Left renal pelvis (tissue), 4 donors: ENCODE results near the gene RIMBP2. TPM values are rescaled to one million over a fixed set of nuclear protein-coding genes. Genes with fewer than 3 reads are reported as not detected.

Experiments used
- DNase-seq, 4 donors: peaks; one replicate each; pipeline ENCODE4 v3.0.0-alpha.2; 2013; ENCODE audit warnings: low read depth in 4 of 4, low spot score in 3 of 4
- polyA plus RNA-seq, 4 donors: library from polyadenylated mRNA; unstranded; fragments of 120-200 nt; gene quantifications; one replicate each; pipeline ENCODE4 v1.2.1, GENCODE V29; 2013; ENCODE audit not compliant: insufficient read length in 4 of 4

Gene RIMBP2
- polyA plus RNA-seq, 4 donors, result 6.1 to 20.6 (median 14.3) TPM

GRCh38 chr12:130357729-130358330, 358.3 kb downstream of the RIMBP2 start:
- no peak for DNase-seq

GRCh38 chr12:130357241-130357640, 358.9 kb downstream of the RIMBP2 start:
- no peak for DNase-seq

DNA sequence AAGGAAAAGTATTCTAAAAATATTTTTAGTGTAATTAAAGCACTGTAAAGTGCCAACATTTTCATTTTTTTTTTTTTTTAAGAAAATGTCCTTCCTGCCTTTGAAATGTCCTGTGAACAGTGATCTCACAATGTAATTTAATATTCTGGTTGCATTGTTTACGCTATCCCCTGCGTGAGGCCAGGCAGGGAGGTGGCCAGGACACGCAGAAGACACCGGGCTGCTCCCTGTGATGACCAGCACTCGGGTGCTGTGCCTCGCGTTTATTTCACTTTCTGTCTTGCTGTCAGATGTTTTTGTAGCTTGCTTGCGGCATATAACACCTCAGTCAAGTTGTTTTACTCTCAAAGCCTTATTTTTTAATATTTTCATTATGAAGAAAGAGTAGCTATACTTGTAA, 359.9 kb downstream of the RIMBP2 start:
- DNase-seq, result no peak

DNA sequence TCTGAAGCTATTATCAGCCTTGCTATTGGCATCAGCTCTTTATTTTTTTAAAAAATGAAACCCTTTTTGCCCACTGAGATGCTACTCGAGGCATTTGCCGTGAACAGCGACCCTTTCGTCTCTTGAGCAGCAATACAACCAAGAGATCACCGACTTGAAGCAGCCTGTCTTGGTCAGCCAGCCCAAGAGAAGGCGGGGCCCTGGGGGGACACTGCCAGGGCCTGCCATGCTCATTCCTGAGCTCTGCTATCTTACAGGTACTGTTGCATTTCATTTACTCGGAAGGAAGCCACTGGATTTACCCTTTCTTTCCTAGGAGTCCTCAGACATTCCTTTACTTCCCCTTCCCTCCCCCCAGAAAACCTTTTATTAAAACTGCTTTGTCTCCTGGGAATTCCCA, 361.7 kb downstream of the RIMBP2 start:
- DNase-seq, result no peak

- no peak for DNase-seq
These were observed 363.0 kb downstream of the RIMBP2 start for GRCh38 chr12:130353081-130353480.

DNA sequence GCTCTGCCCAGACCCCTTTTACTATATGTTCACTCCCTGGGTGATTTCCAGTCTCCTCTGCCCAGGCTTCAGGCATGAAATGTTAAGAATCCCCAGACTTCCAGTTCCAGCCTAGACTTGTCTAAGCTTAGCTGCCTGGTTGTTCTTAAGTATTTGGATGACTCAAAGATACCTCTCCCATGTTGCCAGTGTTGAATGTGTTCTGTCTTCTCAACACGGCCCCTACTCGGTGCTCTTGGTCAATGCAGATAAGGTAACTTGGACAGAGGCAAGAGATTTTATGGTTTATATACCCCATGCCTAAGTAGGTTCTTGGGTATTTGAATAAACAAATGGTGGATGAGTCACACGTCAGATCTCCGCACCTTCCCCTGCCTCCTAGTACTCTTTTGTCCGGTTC, 364.8 kb downstream of the RIMBP2 start:
- no peak for DNase-seq

GRCh38 chr12:130350715-130351114, 365.4 kb downstream of the RIMBP2 start:
- DNase-seq, result no peak

DNA sequence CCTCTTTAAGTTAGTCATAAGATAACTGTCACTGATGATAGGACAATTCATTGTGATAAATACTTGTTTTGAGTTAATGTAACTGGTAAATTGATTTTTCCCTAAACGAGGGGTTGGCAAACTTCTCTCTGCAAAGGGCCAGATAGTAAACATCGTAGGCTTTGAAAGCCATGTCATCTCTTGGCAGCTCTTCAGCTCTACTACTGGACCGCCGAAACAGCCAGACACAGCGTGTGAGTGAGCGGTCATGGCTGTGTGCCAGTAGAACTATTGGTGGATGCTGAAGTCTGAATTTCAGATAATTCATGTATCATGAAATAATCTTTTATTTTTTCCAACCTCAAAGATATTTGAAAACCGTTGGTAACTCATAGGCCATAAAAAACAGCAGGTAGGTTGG, 368.5 kb downstream of the RIMBP2 start:
- DNase-seq, result no peak

Other genes with a start within 250 kb of the RIMBP2 start
- gene STX2, start 123.0 kb upstream of the RIMBP2 start, polyA plus RNA-seq, result 10 to 100 TPM; 24.7 to 32.0 (median 26.9) TPM
- gene RAN, start 155.8 kb upstream of the RIMBP2 start, polyA plus RNA-seq, result 100 to 1,000 TPM; 425 to 703 (median 612) TPM
- gene ADGRD1, start 237.6 kb upstream of the RIMBP2 start, polyA plus RNA-seq, result 10 to 100 TPM; 15.4 to 74.1 (median 18.7) TPM